NCI-H1930 (cell line): ENCODE data around the gene ZNF785.
"Not testable (repeated sequence)": the region's sequence is repeated elsewhere in the genome, so short reads cannot be mapped to it uniquely, and the experiment has no call there.

Source experiments
- DNase-seq, 2 experiments: peaks; one replicate each; lab custom pipeline; 2025; lab: John Stamatoyannopoulos, UW

The ZNF785 gene

GRCh38 chr16:30585400-30586191, at the start of gene ZNF785:
Gene ZNF785 (minus strand): TSS chr16:30585697. CDS start chr16:30585611, 86 bp downstream.
- DNase-seq, result peak; percentile 99

DNA sequence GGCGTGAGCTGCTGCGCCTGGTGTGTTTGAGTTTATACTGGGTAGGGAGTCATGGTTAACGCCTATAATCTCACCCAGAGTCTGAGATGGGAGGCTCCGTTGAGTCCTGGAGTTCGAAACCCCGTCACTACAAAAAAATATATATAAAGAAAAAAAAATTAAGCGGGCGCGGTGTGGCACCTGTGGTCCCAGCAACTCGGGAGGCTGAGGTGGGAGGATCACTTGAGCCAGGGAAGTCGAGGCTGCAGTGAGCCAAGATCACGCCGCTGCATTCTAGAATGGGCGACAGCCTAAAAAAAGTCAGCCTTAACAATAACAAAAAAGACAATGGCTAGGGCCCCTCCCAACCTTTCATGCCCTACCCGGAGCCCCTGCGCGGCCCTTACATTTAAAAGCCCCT, 48.0 kb upstream of the ZNF785 start:
- no peak for DNase-seq

- DNase-seq, result not testable (repeated sequence)
Observed at GRCh38 chr16:30632454-30632853, 47.0 kb upstream of the ZNF785 start.

GRCh38 chr16:30628628-30629540, 43.4 kb upstream of the ZNF785 start:
- peak; percentile 48 to 87 for DNase-seq

DNA sequence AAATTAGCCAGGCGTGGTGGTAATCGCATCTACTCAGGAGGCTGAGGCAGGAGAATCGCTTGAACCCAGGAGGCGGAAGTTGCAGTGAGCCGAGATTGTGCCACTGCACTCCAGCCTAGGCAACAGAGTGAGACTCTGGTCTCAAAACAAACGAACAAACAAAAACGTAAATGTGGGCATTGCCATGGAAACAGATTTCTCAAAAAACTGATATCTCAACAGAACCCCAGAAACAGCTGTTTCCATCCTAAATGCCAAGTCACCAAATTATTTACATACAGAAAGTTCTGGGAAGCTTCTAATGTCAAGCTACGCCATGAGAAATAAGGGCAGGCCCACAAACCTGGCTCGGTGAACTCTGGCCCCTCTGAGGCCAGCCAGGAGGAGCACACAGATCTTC, 40.7 kb upstream of the ZNF785 start:
- no peak for DNase-seq

DNA sequence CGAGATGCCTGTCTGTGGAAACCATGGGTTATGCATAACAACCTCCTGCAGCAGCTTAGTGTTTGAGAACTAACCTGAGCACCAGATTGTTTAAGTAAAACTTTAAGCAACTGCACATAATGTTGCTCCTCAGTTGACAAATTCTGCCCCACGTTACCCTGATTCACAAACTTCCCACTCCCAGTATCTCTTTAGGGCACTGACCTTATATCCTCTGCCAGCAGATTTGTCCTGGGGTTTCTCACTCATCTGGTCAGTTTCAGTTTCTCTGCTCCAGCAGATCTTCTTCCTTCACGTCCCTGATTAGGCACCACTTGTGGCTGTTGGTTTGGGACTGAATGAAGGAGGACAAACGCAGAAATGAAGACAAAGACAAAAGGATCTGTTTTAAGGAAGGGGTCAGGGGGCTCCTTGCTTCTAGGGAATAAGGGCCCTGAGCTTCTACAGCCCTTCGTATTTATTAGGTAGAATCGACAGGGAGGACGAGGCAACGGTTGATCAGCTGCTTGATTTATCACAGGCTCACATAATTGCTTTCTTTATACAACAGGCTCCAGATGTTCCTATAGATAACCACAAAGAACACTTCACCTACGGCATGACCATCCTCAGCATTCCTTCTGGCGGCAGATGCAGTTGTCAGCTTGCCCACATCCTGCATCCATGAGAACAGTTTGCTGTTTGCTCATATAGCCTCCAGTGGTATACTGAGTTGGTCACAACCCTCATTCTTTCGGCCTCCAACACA, 38.2 kb upstream of the ZNF785 start:
- DNase-seq, result no peak

- DNase-seq, result no peak
Observed at GRCh38 chr16:30622455-30623032, 37.0 kb upstream of the ZNF785 start.

- no peak for DNase-seq
Observed at GRCh38 chr16:30621765-30622164, 36.3 kb upstream of the ZNF785 start.

DNA sequence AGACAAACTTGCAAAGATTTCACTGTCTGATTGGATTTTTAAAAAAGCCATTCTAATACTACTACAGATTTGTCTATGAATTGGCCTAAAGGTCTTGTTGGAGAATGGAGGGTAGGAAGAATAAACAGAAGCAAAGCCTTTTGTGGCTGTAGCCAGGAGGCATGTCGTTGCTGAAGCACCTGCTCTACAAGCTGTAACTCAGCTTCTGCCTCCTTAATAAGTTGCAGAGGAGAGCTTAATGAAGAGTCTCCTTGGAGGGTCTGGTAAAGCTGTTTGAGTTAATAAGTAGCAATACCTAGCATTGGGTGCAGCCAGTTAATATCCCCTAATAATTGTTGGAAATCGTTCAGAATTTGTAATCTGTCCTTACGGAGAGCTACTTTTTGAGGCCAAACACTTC, 34.7 kb upstream of the ZNF785 start:
- DNase-seq, result no peak

DNA sequence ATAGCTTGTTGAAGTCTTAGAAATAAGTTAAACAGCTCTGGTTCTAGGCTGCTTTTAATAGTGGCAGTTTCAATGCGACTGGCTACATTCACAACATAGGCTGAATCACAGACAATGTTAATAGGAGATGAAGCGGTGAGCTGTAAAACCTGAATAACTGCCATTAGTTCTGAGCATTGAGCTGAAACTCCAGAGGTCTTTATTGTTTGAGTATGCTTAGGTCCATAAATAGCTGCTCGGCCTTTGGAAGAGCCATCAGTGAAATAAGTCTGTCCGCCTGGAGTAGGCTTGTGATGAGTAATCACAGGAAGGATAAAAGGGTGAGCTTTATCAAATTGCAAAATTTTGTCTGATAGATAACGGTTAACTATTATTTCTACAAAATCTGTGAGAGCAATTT, 34.1 kb upstream of the ZNF785 start:
- no peak for DNase-seq

DNA sequence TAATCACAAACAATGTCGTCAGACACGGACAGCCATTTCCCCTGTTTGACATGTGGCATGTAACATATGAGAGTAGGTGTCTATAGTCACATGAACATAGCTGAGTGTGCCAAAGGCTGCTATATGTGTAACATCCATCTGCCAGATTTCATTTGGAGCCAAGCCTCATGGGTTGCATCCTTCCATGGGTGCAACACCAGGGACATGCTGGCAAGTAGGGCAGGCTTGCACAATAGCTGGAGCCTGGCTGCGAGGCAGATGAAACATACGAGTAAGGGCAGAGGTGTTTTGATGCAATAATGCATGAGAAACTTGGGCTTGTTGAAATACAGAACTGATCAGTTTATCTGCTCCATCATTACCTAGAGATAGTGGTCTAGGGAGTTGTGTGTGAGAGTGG, 33.7 kb upstream of the ZNF785 start:
- no peak for DNase-seq

DNA sequence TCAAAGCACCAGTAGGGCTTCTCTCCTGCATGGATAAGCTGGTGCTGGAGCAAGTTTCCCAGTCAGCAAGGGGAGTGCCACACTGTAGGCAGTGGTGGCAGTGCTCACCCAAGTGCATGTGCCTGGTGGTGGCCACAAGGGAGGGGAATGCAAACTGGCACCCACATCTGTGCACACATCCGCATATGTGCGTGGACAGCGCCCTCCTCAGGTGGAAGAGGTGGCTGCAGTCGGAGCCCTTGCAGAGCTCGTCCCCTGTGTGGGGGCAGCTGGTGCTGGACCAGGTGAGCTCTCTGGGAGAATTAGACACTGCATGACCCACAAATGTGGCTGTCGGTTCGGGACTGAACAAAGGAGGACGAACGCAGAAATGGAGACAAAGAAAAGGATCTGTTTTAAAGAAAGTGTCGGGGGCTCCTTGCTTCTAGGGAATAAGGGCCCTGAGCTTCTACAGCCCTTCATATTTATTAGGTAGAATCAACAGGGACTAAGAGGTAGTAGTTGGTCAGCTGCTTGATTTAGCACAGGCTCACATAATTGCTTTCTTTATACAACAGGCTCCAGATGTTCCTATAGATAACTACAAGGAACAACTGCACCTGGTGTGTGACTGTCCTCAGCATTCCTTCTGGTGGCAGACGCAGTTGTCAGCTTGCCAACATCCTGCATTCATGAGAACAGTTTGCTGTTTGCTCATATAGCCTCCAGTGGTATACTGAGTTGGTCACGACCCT, 30.0 kb upstream of the ZNF785 start:
- DNase-seq, result peak in 1 of 2 experiments; percentile 65

- DNase-seq, result peak; percentile 96 to 99
Observed at GRCh38 chr16:30609926-30610839, 24.7 kb upstream of the ZNF785 start, which contains the start of gene ZNF689. Gene ZNF689 (minus strand): TSS chr16:30610389. CDS start chr16:30610041, 348 bp downstream.

DNA sequence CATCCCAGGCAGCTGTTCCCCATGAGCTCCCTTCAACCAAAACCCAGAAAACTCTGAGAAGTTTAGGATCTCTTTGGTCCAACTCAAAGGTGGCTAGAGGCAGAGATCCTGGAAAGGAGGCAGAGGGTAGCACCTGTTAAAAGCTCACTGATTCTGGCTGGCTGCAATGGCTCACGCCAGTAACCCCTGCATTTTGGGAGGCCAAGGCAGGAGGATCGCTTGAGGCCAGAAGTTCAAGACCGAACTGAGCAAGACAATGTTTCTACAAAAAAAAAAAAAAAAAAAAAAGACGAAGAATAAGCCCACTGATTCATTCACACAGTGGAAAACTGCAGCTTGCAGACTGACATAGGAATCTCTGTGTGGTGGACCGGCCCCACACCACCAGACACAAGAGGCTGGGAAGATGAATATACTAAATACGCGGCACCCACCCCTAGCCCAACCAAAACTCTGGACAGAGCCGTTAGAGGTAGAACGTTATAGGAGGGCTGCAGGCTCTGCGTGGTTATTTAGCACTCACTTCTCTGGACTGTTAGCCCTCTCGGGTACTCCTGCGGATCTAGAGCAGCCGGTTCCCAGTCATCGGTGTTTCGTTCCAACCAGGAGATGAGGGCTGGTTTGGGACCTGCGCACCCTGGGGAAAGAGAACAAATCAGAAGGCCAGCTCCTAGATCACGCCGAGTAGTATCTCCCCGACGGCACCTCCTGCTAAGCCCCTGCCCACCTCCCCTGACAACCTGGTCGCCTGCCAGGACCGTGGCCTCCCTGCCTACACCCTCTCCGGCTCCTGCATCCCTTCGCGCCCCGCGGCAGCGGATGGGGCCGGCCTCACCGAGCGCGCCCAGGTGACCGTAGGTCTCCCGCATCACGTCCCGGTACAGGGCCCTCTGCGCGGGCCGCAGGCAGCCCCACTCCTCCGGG, 23.8 kb upstream of the ZNF785 start:
- DNase-seq, result no peak

DNA sequence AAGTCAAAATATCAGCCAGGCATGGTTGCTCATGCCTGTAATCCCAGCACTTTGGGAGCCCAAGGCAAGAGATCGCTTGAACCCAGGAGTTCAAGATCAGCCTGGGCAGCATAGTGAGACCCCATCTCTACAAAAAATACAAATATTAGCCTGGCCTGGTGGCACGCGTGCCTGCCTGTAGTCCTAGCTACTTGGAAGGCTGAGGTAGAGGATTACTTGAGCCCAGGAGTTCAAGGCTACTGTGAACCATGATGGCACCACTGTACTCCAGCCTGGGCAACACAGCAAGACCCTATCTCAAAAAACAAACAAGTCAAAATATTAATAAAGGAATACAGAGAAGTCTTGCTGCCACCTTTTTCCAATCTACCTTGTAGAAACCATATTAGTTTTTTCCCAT, 20.5 kb upstream of the ZNF785 start:
- DNase-seq, result no peak

GRCh38 chr16:30605158-30605557, 19.7 kb upstream of the ZNF785 start:
- DNase-seq, result no peak

DNA sequence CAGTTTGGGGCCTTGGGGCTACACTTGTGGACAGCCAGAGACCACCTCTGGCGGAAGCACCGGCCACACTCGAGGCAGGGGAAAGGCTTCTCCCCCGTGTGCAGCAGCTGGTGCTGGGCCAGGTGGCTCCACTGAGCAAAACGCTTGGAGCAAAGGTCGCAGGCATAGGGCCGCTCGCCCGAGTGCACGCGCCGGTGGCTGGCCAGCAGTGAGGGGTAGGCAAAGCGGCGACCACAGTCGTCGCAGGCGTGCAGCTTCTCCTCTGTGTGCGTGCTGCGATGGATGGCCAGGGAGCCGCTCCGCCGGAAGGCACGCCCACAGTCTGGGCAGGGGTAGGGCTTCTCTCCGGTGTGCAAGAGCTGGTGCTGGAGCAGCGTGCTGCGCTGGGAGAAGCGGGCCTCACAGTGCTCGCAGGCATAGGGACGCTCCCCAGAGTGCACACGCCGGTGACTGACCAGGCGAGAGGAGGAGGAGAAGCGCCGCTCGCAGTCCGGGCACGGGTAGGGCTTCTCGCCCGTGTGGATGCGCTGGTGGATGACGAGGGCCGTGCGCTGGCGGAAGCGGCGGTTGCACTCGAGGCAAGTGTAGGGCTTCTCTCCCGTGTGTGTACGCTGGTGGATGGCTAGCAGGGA, 18.9 kb upstream of the ZNF785 start:
- no peak for DNase-seq

DNA sequence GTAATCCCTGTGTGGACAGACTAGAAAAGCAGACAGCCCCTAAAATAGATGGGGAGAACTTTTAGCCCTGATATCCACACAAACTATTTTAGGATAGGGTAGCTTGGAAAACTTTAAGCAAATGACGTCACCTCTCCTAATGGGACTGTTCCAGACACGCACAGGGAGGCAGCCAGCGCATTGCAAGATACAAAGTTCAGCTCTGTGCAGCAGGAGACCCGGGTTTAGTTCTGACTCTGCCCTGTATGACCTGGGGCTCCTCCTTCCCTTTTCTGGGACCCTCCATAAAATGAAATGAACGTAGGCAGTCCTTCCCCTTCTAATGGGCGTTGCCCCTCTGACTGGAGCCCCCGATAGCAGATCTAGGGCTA, 18.4 kb upstream of the ZNF785 start:
- no peak for DNase-seq
